Liver (tissue), 3 donors: ENCODE data around the gene PCTP.

ENCODE experiments used
- NR2F2 ChIP-seq: IDR thresholded peaks from 2 replicates; pipeline ENCODE4 v1.6.1; 2016; ENCODE audit warnings: antibody characterized with exemption
- RAD21 ChIP-seq, 2 donors: IDR thresholded peaks; 2 replicates each; pipeline ENCODE4 v1.6.1; 2016; ENCODE audit warnings: antibody characterized with exemption in 2 of 2, mild to moderate bottlenecking in 2 of 2
- TAF1 ChIP-seq: conservative IDR thresholded peaks from 2 replicates; pipeline ENCODE4 v1.6.1; 2016; ENCODE audit warnings: antibody characterized with exemption, mild to moderate bottlenecking
- TF ChIP-seq, protein P1 (sequence below): IDR thresholded peaks from 2 replicates; pipeline ENCODE4 v1.6.1; 2016; ENCODE audit warnings: antibody characterized with exemption, mild to moderate bottlenecking
- TF ChIP-seq, protein P2 (sequence below): fragments of 150-350 bp; IDR thresholded peaks from 2 replicates; pipeline ENCODE4 v1.5.1; 2017; ENCODE audit warnings: improper control_type of control experiment, low read depth, low read length; ENCODE audit not compliant: missing input control
- donor health status: healthy.
- donor health status: healthy.

DNA sequence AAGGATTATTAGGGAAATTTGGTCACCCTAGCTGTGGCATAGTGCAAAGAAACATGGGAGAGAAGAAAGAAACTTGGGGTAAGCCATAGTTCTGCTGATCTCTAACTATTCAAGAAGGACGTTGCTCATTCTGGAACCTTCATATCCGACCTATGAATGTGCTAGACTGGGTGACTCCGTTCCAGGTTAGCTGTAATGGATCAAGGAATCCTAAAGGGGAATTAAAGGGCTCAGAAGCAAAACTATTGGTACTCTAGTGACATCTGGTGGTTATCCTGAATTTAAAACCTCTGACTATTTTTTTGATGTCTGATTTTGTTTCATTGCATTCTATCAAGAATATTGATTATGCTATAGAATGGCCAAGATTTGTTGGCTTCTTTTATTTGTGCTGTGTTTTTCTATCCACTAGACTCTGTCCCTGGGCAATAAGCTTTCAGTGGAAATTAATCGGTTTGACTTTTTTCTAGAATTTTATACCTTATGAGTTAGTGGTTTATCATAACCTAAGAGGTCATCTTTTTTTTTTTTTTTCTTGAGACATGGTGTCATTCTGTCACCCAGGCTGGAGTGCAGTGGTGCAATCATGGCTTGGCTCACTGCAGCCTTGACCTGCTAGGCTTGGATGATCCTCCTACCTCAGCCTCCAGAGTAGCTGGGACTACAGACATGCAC, 19.5 kb downstream of the PCTP start:
- TF ChIP-seq RAD21 (IDR thresholded peaks at IDR 0.05): peak; percentile 91 to 93
- no peak for TF ChIP-seq NR2F2
- TF ChIP-seq, protein P1, sequence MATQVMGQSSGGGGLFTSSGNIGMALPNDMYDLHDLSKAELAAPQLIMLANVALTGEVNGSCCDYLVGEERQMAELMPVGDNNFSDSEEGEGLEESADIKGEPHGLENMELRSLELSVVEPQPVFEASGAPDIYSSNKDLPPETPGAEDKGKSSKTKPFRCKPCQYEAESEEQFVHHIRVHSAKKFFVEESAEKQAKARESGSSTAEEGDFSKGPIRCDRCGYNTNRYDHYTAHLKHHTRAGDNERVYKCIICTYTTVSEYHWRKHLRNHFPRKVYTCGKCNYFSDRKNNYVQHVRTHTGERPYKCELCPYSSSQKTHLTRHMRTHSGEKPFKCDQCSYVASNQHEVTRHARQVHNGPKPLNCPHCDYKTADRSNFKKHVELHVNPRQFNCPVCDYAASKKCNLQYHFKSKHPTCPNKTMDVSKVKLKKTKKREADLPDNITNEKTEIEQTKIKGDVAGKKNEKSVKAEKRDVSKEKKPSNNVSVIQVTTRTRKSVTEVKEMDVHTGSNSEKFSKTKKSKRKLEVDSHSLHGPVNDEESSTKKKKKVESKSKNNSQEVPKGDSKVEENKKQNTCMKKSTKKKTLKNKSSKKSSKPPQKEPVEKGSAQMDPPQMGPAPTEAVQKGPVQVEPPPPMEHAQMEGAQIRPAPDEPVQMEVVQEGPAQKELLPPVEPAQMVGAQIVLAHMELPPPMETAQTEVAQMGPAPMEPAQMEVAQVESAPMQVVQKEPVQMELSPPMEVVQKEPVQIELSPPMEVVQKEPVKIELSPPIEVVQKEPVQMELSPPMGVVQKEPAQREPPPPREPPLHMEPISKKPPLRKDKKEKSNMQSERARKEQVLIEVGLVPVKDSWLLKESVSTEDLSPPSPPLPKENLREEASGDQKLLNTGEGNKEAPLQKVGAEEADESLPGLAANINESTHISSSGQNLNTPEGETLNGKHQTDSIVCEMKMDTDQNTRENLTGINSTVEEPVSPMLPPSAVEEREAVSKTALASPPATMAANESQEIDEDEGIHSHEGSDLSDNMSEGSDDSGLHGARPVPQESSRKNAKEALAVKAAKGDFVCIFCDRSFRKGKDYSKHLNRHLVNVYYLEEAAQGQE: no peak
- TF ChIP-seq, protein P2, sequence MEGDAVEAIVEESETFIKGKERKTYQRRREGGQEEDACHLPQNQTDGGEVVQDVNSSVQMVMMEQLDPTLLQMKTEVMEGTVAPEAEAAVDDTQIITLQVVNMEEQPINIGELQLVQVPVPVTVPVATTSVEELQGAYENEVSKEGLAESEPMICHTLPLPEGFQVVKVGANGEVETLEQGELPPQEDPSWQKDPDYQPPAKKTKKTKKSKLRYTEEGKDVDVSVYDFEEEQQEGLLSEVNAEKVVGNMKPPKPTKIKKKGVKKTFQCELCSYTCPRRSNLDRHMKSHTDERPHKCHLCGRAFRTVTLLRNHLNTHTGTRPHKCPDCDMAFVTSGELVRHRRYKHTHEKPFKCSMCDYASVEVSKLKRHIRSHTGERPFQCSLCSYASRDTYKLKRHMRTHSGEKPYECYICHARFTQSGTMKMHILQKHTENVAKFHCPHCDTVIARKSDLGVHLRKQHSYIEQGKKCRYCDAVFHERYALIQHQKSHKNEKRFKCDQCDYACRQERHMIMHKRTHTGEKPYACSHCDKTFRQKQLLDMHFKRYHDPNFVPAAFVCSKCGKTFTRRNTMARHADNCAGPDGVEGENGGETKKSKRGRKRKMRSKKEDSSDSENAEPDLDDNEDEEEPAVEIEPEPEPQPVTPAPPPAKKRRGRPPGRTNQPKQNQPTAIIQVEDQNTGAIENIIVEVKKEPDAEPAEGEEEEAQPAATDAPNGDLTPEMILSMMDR: peak; percentile 72
- no peak for TF ChIP-seq TAF1
